CD4-positive, alpha-beta T cell (primary cell): Measurements from ENCODE around the gene ARAP2. TPM values are rescaled to one million over a fixed set of nuclear protein-coding genes. Genes with fewer than 3 reads are reported as not detected.

Experiments
- ATAC-seq: fragments of 200-7000 bp; cut with Tn5 transposase; one replicate; pipeline ENCODE4 v1.10.0; 2022; ENCODE audit warnings: mild to moderate bottlenecking; ENCODE audit not compliant: poor library complexity
- CTCF ChIA-PET: fragments of 350-600 bp; sonication (Branson Sonifier 250); formaldehyde crosslinking; loops from one replicate; lab custom pipeline; 2021; ENCODE audit warnings: antibody characterized with exemption, inconsistent platforms; lab: Charles Lee
- POLR2A ChIA-PET: fragments of 350-600 bp; sonication (Branson Sonifier 250); formaldehyde crosslinking; loops from one replicate; lab custom pipeline; 2021; ENCODE audit warnings: antibody characterized with exemption, inconsistent platforms; lab: Charles Lee
- DNase-seq, 14 experiments: peaks; one replicate each; pipeline ENCODE4 v3.0.0-alpha.2; 2013 to 2020; ENCODE audit warnings: mixed read lengths in 2 of 14
- H3K27ac ChIP-seq, 2 donors: one replicate each; pipeline versions ENCODE4 v1.5.1 to v1.7.0; 2013; ENCODE audit warnings: low read length in 2 of 2, low read depth in 1 of 2, mild to moderate bottlenecking in 1 of 2
- H3K27me3 ChIP-seq, 2 experiments: 1 replicate in 1 of 2; 2 replicates in 1 of 2; pipeline versions ENCODE4 v1.6.1 to v1.7.0; 2013; ENCODE audit warnings: low read length in 2 of 2, control low read depth in 1 of 2, mild to moderate bottlenecking in 1 of 2, moderate library complexity in 1 of 2; ENCODE audit not compliant: insufficient read depth in 2 of 2, control insufficient read depth in 1 of 2
- H3K36me3 ChIP-seq: one replicate; pipeline ENCODE4 v1.6.1; 2013; ENCODE audit warnings: low read length, control low read depth; ENCODE audit not compliant: insufficient read depth
- H3K4me1 ChIP-seq: one replicate; pipeline ENCODE4 v1.6.1; 2013; ENCODE audit warnings: low read length, control low read depth; ENCODE audit not compliant: insufficient read depth
- H3K4me3 ChIP-seq: one replicate; pipeline ENCODE4 v1.5.1; 2013; ENCODE audit warnings: mild to moderate bottlenecking, low read length, moderate library complexity
- H3K9me3 ChIP-seq, 2 experiments: 1 replicate in 1 of 2; 2 replicates in 1 of 2; pipeline versions ENCODE4 v1.6.1 to v1.7.0; 2013; ENCODE audit warnings: low read length in 2 of 2, mild to moderate bottlenecking in 2 of 2, control low read depth in 1 of 2, moderate library complexity in 1 of 2; ENCODE audit not compliant: control insufficient read depth in 1 of 2, insufficient read depth in 1 of 2
- H3K27ac Mint-ChIP-seq: one replicate; pipeline ENCODE4 v1.8.0; 2020; ENCODE audit warnings: mixed read lengths
- H3K27me3 Mint-ChIP-seq: one replicate; pipeline ENCODE4 v1.8.0; 2021; ENCODE audit warnings: mixed read lengths
- H3K36me3 Mint-ChIP-seq: one replicate; pipeline ENCODE4 v1.8.0; 2021; ENCODE audit warnings: low read depth, mixed read lengths
- H3K4me1 Mint-ChIP-seq: one replicate; pipeline ENCODE4 v1.8.0; 2021; ENCODE audit warnings: low read depth, mixed read lengths
- H3K4me3 Mint-ChIP-seq: one replicate; pipeline ENCODE4 v1.8.0; 2020; ENCODE audit warnings: mild to moderate bottlenecking, mixed read lengths
- H3K9me3 Mint-ChIP-seq: one replicate; pipeline ENCODE4 v1.8.0; 2020; ENCODE audit warnings: mixed read lengths
- intact Hi-C, 2 experiments: fragments of 100-400 bp; cut with DNase I in 1 of 2; cut with micrococcal nuclease in 1 of 2; formaldehyde crosslinking; loops; one replicate each; pipeline versions ENCODE4 v1.15.1 to v1.9.0; 2023 to 2025; cut with DNase I, micrococcal nuclease
- total RNA-seq, 174 experiments: library from RNA in 2 of 174; stranded (reverse) in 2 of 174; gene quantifications; one replicate each; pipeline ENCODE4 v1.2.3 and lab custom pipeline; 2021 to 2026
- TF ChIP-seq, protein P1 (sequence below): fragments of 200-600 bp; IDR thresholded peaks from one replicate; pipeline ENCODE4 v1.8.0; 2022; ENCODE audit warnings: antibody characterized with exemption, mild to moderate bottlenecking

ARAP2 gene
- total RNA-seq, 2 experiments from 2014 or later: 54.3 to 63.4 TPM

DNA sequence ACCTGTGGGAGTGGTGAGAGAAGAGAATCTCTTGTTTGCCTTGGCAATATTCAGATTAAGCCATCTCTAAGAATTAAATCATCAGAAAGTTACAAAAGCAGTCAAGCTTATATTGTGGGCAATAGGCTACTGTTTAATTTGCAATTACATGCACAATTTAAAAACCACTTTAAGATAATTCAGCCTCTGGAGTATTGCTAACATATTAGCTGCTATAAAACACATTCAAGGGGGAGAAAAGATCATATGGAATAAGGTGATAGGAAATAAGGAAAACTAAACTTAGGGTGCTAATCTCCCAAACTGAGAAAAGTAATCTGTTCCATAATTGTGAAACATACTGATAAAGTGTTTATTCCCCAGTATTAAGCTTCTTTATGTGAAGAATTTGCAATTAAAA lies 103.9 kb downstream of the ARAP2 start:
- peaks cover 68% of the 10 kb centered on the region for H3K36me3 Mint-ChIP-seq

DNA sequence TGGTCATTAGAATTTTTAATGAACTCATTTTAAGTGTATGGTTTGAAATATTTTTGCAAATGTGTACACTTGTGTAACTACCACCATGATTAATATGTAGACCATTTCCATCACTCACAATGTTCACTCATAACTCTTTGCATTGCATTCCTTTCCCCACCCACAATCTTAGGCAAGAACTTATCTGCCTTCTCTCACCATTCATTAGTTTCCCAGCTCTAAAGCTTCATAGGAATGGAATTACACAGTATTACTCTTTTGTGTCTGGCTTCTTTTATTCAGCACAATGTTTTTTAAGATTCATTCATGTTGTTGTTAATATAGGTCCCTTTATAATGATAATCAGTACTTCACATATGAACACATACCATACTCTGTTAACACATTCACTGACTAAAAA lies 106.1 kb downstream of the ARAP2 start:
- peaks cover 49% of the 10 kb centered on the region for H3K36me3 Mint-ChIP-seq
- H3K9me3 Mint-ChIP-seq: no peaks in the 10 kb centered on the region
- H3K4me3 Mint-ChIP-seq: no peak overlapping the region
- no peaks in the 10 kb centered on the region for H3K27me3 ChIP-seq
- no peak overlapping the region for H3K27ac Mint-ChIP-seq
- H3K27ac ChIP-seq: no peak overlapping the region
- DNase-seq: no peak
- TF ChIP-seq, protein P1, sequence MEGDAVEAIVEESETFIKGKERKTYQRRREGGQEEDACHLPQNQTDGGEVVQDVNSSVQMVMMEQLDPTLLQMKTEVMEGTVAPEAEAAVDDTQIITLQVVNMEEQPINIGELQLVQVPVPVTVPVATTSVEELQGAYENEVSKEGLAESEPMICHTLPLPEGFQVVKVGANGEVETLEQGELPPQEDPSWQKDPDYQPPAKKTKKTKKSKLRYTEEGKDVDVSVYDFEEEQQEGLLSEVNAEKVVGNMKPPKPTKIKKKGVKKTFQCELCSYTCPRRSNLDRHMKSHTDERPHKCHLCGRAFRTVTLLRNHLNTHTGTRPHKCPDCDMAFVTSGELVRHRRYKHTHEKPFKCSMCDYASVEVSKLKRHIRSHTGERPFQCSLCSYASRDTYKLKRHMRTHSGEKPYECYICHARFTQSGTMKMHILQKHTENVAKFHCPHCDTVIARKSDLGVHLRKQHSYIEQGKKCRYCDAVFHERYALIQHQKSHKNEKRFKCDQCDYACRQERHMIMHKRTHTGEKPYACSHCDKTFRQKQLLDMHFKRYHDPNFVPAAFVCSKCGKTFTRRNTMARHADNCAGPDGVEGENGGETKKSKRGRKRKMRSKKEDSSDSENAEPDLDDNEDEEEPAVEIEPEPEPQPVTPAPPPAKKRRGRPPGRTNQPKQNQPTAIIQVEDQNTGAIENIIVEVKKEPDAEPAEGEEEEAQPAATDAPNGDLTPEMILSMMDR: no peak
- peaks cover 5% of the 10 kb centered on the region for H3K4me1 Mint-ChIP-seq
- no peaks in the 10 kb centered on the region for H3K27me3 Mint-ChIP-seq
- CTCF ChIA-PET: no interaction called here
- H3K36me3 ChIP-seq: peaks cover 40% of the 10 kb centered on the region
- ATAC-seq: no peak
- H3K4me3 ChIP-seq: no peak overlapping the region
- intact Hi-C loops: no loop called here
- POLR2A ChIA-PET: no interaction called here
- H3K9me3 ChIP-seq: no peaks in the 10 kb centered on the region
- no peaks in the 10 kb centered on the region for H3K4me1 ChIP-seq

More for the DNA sequence above, 103.9 kb downstream of the ARAP2 start:
- H3K4me3 ChIP-seq: no peak overlapping the region
- H3K4me3 Mint-ChIP-seq: no peak overlapping the region
- intact Hi-C loops: no loop called here
- ChIA-PET CTCF (no interaction called here), POLR2A (no interaction called here)
- H3K27ac Mint-ChIP-seq: no peak overlapping the region
- H3K36me3 ChIP-seq: peaks cover 51% of the 10 kb centered on the region
- no peaks in the 10 kb centered on the region for H3K4me1 ChIP-seq
- no peaks in the 10 kb centered on the region for H3K9me3 ChIP-seq
- DNase-seq: no peak
- H3K27ac ChIP-seq: no peak overlapping the region
- no peaks in the 10 kb centered on the region for H3K27me3 Mint-ChIP-seq
- TF ChIP-seq, protein P1: no peak
- no peaks in the 10 kb centered on the region for H3K27me3 ChIP-seq
- ATAC-seq: no peak
- H3K9me3 Mint-ChIP-seq: no peaks in the 10 kb centered on the region
- peaks cover 5% of the 10 kb centered on the region for H3K4me1 Mint-ChIP-seq

DNA sequence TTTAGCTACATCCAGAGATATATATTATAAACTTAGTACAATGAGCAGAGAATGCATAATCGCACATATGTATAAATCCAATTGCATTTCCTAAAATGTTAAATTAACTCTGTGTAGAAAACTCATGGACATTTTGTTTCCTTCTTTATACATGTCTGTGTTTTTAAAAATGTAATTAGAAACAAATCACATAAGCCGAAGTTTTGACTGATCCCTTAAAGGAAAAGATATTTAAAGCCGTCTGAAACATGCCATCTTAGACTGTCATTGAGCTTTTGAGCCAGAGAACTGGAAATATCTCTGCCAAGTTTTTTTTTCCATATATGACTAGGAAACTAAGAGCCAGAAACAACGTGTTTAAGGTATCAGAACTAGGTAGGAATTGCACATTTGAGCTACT lies 107.0 kb downstream of the ARAP2 start:
- peaks cover 44% of the 10 kb centered on the region for H3K36me3 ChIP-seq
- no peaks in the 10 kb centered on the region for H3K27me3 ChIP-seq
- intact Hi-C loops: no loop called here
- Mint-ChIP-seq H3K36me3 (peaks cover 45% of the 10 kb centered on the region), H3K9me3 (no peaks in the 10 kb centered on the region), H3K27ac (no peak overlapping the region), H3K4me1 (peaks cover 1% of the 10 kb centered on the region), H3K27me3 (no peaks in the 10 kb centered on the region), H3K4me3 (no peak overlapping the region)
- TF ChIP-seq, protein P1: no peak
- H3K9me3 ChIP-seq: no peaks in the 10 kb centered on the region
- no peak overlapping the region for H3K27ac ChIP-seq
- ATAC-seq (no peak), DNase-seq (no peak)
- POLR2A ChIA-PET: no interaction called here
- no peak overlapping the region for H3K4me3 ChIP-seq
- no peaks in the 10 kb centered on the region for H3K4me1 ChIP-seq
- CTCF ChIA-PET: no interaction called here
